Neural cell (in vitro differentiated cells): Measurements from ENCODE around the gene ABCB8. TPM values are rescaled to one million over a fixed set of nuclear protein-coding genes. Genes with fewer than 3 reads are reported as not detected.

Source experiments
- H2AFZ ChIP-seq: fragments of 200-600, 300-800 bp; sonication (generic), shearing (Covaris generic); 2 replicates; pipeline ENCODE4 v1.6.0; 2014; ENCODE audit warnings: low read depth, mild to moderate bottlenecking, antibody characterized with exemption, low read length, moderate library complexity
- H3F3A ChIP-seq: fragments of 200-600 bp; shearing (Covaris generic); 2 replicates; pipeline ENCODE4 v1.6.1; 2016; ENCODE audit warnings: mild to moderate bottlenecking, moderate library complexity, mixed read lengths, antibody characterized with exemption, low read length; ENCODE audit not compliant: insufficient read depth, poor library complexity, severe bottlenecking
- H3K27ac ChIP-seq: fragments of 200-600, 300-800 bp; sonication (generic), shearing (Covaris generic); 2 replicates; pipeline ENCODE4 v1.5.1; 2014; ENCODE audit warnings: mild to moderate bottlenecking, low read length, moderate library complexity
- H3K27me3 ChIP-seq: fragments of 300-800, 200-600 bp; sonication (generic), shearing (Covaris generic); 2 replicates; pipeline ENCODE4 v1.6.0; 2014; ENCODE audit warnings: mild to moderate bottlenecking, low read depth, low read length, moderate library complexity; ENCODE audit not compliant: insufficient read depth
- H3K36me3 ChIP-seq: fragments of 300-800, 200-600 bp; sonication (generic), shearing (Covaris generic); 2 replicates; pipeline ENCODE4 v1.5.1; 2014; ENCODE audit warnings: mild to moderate bottlenecking, antibody characterized with exemption, low read length, moderate library complexity; ENCODE audit not compliant: insufficient read depth
- H3K4me2 ChIP-seq: fragments of 300-800, 200-600 bp; sonication (generic), shearing (Covaris generic); 2 replicates; pipeline ENCODE4 v1.6.0; 2014; ENCODE audit warnings: mild to moderate bottlenecking, low read length
- H3K4me3 ChIP-seq: fragments of 300-800, 200-600 bp; sonication (generic), shearing (Covaris generic); 2 replicates; pipeline ENCODE4 v1.5.1; 2014; ENCODE audit warnings: mild to moderate bottlenecking, low read length, moderate library complexity
- H3K79me2 ChIP-seq: fragments of 200-600 bp; shearing (Covaris generic); replicated peaks from 2 replicates; pipeline ENCODE4 v1.6.0; 2014; ENCODE audit warnings: mild to moderate bottlenecking, low read length, moderate library complexity; ENCODE audit not compliant: insufficient read depth
- H3K9ac ChIP-seq: fragments of 300-800, 200-600 bp; sonication (generic), shearing (Covaris generic); 2 replicates; pipeline ENCODE4 v1.6.1; 2016; ENCODE audit warnings: mild to moderate bottlenecking, low read length, mixed read lengths
- H3K9me2 ChIP-seq: fragments of 200-600 bp; shearing (Covaris generic); 2 replicates; pipeline ENCODE4 v1.6.1; 2016; ENCODE audit warnings: mild to moderate bottlenecking, low read length, mixed read lengths; ENCODE audit not compliant: insufficient read depth
- H3K9me3 ChIP-seq: fragments of 200-600, 300-800 bp; sonication (generic), shearing (Covaris generic); 2 replicates; pipeline ENCODE4 v1.6.1; 2016; ENCODE audit warnings: mild to moderate bottlenecking, mixed run types, low read length, moderate library complexity, mixed read lengths
- H4K20me1 ChIP-seq: fragments of 200-600 bp; shearing (Covaris generic); 2 replicates; pipeline ENCODE4 v1.6.1; 2016; ENCODE audit warnings: mild to moderate bottlenecking, mixed run types; ENCODE audit not compliant: insufficient read depth
- EP300 ChIP-seq: fragments of 450-650 bp; conservative IDR thresholded peaks from 2 replicates; pipeline ENCODE4 v1.6.1; 2014; ENCODE audit warnings: antibody characterized with exemption, mild to moderate bottlenecking, moderate library complexity; ENCODE audit not compliant: poor library complexity, severe bottlenecking
- EZH2 ChIP-seq: fragments of 200-600, 300-800 bp; shearing (Covaris generic), sonication (generic); IDR thresholded peaks from 2 replicates; pipeline ENCODE4 v1.6.1; 2014; ENCODE audit warnings: antibody characterized with exemption, low read length, borderline replicate concordance, mild to moderate bottlenecking; ENCODE audit not compliant: insufficient read depth, poor library complexity, severe bottlenecking
- MXI1 ChIP-seq: fragments of 450-650 bp; conservative IDR thresholded peaks from 2 replicates; pipeline ENCODE4 v1.6.1; 2014; ENCODE audit warnings: antibody characterized with exemption, mild to moderate bottlenecking; ENCODE audit not compliant: poor library complexity, severe bottlenecking
- POLR2AphosphoS5 ChIP-seq: IDR thresholded peaks from 2 replicates; pipeline ENCODE4 v1.6.1; 2012
- RAD21 ChIP-seq: fragments of 450-650 bp; conservative IDR thresholded peaks from 2 replicates; pipeline ENCODE4 v1.6.1; 2014; ENCODE audit warnings: antibody characterized with exemption, mild to moderate bottlenecking, moderate library complexity
- SMC3 ChIP-seq: fragments of 450-650 bp; conservative IDR thresholded peaks from 2 replicates; pipeline ENCODE4 v1.6.1; 2014; ENCODE audit warnings: antibody characterized with exemption, mild to moderate bottlenecking, moderate library complexity; ENCODE audit not compliant: poor library complexity
- TAF1 ChIP-seq: IDR thresholded peaks from 2 replicates; pipeline ENCODE4 v1.6.1; 2012; ENCODE audit warnings: low read depth
- polyA plus RNA-seq: library from polyadenylated mRNA; depleted of rRNA; stranded (reverse); fragments of >200 nt; gene quantifications from 2 replicates; pipeline ENCODE4 v1.2.3, GENCODE V29; 2014
- TF ChIP-seq, protein P1 (sequence below): IDR thresholded peaks from 2 replicates; pipeline ENCODE4 v1.6.1; 2012; ENCODE audit warnings: borderline replicate concordance
- TF ChIP-seq, protein P2 (sequence below): fragments of 450-650 bp; IDR thresholded peaks from 2 replicates; pipeline ENCODE4 v1.5.1; 2014; ENCODE audit warnings: antibody characterized with exemption, mild to moderate bottlenecking, moderate library complexity; ENCODE audit not compliant: poor library complexity, severe bottlenecking

The ABCB8 gene
- polyA plus RNA-seq, 1 donor from 2014 or later, result 40.5 TPM

- TF ChIP-seq, protein P1, sequence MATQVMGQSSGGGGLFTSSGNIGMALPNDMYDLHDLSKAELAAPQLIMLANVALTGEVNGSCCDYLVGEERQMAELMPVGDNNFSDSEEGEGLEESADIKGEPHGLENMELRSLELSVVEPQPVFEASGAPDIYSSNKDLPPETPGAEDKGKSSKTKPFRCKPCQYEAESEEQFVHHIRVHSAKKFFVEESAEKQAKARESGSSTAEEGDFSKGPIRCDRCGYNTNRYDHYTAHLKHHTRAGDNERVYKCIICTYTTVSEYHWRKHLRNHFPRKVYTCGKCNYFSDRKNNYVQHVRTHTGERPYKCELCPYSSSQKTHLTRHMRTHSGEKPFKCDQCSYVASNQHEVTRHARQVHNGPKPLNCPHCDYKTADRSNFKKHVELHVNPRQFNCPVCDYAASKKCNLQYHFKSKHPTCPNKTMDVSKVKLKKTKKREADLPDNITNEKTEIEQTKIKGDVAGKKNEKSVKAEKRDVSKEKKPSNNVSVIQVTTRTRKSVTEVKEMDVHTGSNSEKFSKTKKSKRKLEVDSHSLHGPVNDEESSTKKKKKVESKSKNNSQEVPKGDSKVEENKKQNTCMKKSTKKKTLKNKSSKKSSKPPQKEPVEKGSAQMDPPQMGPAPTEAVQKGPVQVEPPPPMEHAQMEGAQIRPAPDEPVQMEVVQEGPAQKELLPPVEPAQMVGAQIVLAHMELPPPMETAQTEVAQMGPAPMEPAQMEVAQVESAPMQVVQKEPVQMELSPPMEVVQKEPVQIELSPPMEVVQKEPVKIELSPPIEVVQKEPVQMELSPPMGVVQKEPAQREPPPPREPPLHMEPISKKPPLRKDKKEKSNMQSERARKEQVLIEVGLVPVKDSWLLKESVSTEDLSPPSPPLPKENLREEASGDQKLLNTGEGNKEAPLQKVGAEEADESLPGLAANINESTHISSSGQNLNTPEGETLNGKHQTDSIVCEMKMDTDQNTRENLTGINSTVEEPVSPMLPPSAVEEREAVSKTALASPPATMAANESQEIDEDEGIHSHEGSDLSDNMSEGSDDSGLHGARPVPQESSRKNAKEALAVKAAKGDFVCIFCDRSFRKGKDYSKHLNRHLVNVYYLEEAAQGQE, result no peak
- TF ChIP-seq, protein P2, sequence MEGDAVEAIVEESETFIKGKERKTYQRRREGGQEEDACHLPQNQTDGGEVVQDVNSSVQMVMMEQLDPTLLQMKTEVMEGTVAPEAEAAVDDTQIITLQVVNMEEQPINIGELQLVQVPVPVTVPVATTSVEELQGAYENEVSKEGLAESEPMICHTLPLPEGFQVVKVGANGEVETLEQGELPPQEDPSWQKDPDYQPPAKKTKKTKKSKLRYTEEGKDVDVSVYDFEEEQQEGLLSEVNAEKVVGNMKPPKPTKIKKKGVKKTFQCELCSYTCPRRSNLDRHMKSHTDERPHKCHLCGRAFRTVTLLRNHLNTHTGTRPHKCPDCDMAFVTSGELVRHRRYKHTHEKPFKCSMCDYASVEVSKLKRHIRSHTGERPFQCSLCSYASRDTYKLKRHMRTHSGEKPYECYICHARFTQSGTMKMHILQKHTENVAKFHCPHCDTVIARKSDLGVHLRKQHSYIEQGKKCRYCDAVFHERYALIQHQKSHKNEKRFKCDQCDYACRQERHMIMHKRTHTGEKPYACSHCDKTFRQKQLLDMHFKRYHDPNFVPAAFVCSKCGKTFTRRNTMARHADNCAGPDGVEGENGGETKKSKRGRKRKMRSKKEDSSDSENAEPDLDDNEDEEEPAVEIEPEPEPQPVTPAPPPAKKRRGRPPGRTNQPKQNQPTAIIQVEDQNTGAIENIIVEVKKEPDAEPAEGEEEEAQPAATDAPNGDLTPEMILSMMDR, result no peak
- TF ChIP-seq EP300, result no peak
- TF ChIP-seq POLR2AphosphoS5, result no peak
- no peak for TF ChIP-seq MXI1
- TF ChIP-seq TAF1, result no peak
- TF ChIP-seq EZH2, result no peak
- no peak for TF ChIP-seq SMC3
- no peak for TF ChIP-seq RAD21
- peaks cover 42% of the 10 kb centered on the region for H4K20me1 ChIP-seq
Measured at GRCh38 chr7:151088019-151088855, 60.0 kb downstream of the ABCB8 start.

DNA sequence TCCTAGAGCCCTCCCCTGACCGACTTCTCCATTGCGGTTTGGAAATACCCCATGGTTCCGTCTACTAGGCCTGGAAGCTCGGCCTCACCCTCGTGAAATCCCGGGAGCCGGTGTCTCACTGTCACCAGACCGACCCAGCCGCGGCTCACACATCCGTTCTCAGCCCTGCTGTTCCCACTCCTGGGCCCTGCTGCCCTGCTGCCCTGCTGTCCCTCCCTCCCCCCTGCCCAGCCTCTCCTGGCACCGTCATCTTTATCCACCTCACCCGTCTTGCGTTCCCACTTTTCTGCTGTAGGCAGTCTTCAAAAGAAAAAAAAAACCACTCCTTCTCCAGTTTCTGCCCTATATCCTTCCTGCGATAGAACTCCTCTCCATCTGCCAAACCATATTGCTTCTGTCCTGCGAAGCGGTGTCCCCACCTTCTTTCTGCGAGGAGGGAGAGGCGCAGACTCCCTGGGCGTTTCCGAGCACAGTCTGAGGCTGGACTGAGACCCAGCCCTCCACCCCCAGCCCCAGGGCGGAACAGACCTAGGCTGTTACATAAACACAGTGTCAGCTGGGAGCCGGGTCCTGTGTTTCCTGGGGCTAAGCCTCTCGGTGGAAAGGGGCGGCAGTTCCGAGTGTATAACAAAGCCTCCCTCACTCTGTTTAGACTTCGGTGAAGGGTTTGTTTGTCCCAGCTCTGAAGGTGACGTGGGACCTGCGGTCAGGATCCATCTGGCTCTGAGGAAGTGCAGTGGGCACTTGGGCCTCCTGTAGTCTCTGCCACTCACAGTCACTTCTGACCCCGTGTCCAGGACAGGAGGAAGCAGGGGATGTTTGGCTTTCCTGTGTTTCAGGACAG lies 60.8 kb downstream of the ABCB8 start:
- TF ChIP-seq POLR2AphosphoS5, result no peak
- TF ChIP-seq, protein P2, result no peak
- no peak for TF ChIP-seq EP300
- no peak for TF ChIP-seq EZH2
- TF ChIP-seq TAF1, result no peak
- no peak for TF ChIP-seq SMC3
- TF ChIP-seq, protein P1, result no peak
- no peak for TF ChIP-seq MXI1
- TF ChIP-seq RAD21, result no peak
- H3F3A ChIP-seq, result peaks cover 3% of the 10 kb centered on the region
- H3K9ac ChIP-seq, result peak overlapping the region; percentile 94
- peaks cover 42% of the 10 kb centered on the region for H4K20me1 ChIP-seq
- peaks cover 63% of the 10 kb centered on the region for H3K79me2 ChIP-seq
- no peaks in the 10 kb centered on the region for H3K36me3 ChIP-seq
- H2AFZ ChIP-seq, result no peak overlapping the region
- no peaks in the 10 kb centered on the region for H3K9me3 ChIP-seq
- peak overlapping the region; percentile 91 for H3K4me3 ChIP-seq
- H3K9me2 ChIP-seq, result no peaks in the 10 kb centered on the region
- H3K27me3 ChIP-seq, result no peaks in the 10 kb centered on the region
- peak overlapping the region; percentile 93 for H3K4me2 ChIP-seq
- H3K27ac ChIP-seq, result no peak overlapping the region

More at GRCh38 chr7:151088019-151088855, 60.0 kb downstream of the ABCB8 start:
- Histone ChIP-seq H3K9me2 (no peaks in the 10 kb centered on the region), H3K27me3 (no peaks in the 10 kb centered on the region), H3K36me3 (no peaks in the 10 kb centered on the region), H3K27ac (peak overlapping the region; percentile 18), H3K9ac (peak overlapping the region; percentile 94), H3K9me3 (no peaks in the 10 kb centered on the region), H3K4me3 (peak overlapping the region; percentile 91), H3K79me2 (peaks cover 55% of the 10 kb centered on the region), H3K4me2 (peak overlapping the region; percentile 93), H3F3A (peaks cover 3% of the 10 kb centered on the region), H2AFZ (no peak overlapping the region)
